DMS153 treated with DMSO at 0.1 percent for 48 hours (cell line): ENCODE results near the gene KRTAP4-7.
"Not testable (repeated sequence)": the region's sequence is repeated elsewhere in the genome, so short reads cannot be mapped to it uniquely, and the experiment has no call there.

Experiments
- DNase-seq: peaks from one replicate; lab custom pipeline; 2025; ENCODE audit not compliant: unreplicated experiment; lab: John Stamatoyannopoulos, UW

The KRTAP4-7 gene

DNA sequence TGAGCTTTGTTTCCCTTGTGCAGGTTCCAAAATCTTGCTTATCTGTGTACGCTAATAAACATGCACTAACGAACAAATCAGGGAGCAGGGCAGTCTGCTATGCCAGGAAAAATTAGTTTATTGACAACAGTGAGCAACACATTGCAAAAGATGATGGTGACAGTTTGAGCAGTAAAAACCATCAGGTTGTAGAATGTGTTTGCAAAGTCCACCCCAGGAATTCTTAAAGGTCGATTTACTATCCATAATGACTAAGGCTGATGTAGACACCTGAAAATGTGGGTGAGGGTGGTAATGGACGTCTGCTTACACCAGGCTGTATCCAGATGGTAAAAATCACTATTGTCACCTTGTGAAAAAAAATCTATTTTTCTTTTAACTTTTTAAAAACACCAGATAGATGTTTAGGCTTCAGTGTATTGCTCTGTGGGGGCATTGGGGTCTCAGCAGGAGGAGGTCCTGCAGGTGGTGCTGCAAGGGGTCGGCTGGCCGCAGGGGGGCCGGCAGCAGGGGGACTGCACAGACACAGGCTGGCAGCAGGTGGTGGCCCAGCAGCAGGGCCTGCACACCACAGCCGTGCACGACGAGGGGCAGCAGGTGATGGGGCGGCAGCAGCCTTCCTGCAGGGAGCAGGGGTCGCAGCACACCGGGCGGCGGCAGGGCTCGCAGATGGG, 18.8 kb upstream of the KRTAP4-7 start:
- DNase-seq = not testable (repeated sequence)

DNA sequence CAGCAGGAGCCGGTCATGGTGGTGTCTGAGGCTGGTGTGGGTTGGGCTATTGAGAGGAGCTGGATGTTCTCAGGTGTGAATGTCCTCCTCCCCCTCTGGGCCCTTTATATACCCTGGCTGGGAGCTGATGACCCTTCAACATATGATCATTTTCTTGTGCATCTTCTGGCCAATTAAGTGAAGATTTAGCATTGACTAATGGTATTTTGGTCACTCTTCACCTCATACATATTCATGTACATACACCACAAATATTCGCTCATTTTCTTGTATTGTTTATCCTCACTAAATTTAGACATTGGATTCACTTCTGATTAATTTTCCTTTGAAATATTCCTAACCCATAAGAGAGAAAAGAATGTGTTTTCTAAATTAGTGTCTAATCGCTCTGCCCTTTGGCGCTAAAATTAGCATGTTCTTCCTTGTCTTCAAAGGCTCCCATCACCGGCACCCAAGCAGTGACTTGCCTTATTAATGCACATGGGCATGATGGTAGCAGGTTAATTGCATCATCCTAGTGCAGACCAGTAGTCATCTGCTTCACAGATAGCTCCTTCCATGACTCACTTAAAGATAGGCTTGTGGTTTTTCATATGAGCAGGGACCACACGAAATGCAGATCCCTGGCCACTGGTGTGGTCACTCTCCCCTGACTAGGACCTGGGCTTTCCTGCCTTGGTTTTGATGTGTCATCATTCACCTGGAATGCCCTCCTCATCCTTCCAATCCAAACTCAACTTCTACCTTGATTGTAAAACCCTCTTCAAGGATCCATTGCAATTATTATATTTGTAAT, 17.9 kb upstream of the KRTAP4-7 start, which contains the start of gene KRTAP2-4:
Gene KRTAP2-4, minus strand, starts transcription at position 51 of the 796 bp plus-strand sequence. Its CDS starts 34 bp downstream, at position 17.
- no peak for DNase-seq

DNA sequence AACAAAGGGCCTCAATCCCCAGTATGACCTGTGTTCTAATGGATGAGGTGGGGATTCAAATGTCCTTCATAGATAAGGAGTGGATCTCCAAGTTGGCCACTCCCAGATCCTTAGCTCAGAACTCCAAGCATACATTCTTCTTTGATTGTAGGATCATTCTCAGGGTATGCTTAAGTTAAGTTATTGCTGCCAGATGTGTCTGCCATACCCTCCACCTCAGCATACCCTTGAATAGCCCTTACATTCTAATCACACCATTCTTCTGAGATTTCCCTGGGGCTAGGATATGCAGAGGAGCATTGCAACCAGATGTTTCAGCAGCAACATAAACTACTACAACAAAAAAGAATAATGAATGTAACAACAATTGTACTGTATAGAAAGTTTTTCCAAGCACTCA, 16.7 kb upstream of the KRTAP4-7 start:
- no peak for DNase-seq

DNA sequence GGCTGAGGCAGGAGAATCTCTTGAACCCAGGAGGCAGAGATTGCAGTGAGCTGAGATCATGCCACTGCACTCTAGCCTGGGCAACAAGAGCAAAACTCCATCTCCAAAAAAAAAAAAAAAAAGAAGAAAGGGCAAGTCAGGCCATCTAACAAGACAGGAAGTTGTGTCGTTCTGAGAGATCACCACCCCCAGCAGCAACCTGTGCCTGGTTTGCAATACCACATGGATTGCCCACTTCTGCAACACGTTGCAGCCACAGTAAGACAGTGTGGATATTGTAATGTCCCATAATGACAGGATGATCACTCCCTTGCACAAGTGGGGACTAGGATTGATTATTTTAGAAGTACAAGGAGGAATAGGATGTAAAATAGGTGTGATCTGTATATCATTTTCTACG, 14.9 kb upstream of the KRTAP4-7 start:
- DNase-seq = no peak

DNA sequence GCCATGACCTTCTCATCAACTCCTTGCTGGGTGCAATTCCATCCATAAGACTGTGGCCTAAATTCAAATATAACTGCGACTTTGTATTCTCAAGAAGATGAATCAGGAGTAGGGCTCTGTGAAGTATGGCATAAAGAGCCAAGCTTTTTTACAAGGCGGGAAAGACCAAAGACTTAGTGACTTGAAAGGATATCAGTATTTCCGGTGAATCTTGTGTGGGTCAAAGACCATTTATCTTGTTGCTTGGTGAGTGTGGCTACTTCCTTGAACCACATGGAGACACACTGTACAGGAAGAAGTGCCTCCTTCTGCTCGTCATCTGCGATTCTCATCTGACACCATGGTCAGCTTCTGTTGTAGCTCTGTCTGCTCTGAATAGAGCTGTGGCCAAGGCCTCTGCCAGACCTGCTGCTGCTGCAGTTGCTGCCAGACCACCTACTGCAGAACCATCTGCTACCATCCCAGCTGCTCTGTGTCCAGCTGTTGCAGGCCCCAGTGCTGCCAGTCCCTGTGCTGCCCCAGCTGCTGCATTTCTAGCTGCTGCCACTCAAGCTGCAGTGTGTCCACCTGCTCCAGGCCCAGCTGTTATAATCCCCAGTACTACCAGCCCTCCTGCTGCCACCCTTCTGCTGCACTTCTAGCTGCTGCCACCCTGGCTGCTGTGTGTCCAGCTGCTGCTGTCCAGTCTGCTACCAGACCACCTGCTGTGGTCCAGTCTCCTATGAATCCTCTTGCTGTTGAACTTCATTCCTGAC, 12.2 kb upstream of the KRTAP4-7 start:
- DNase-seq = no peak

DNA sequence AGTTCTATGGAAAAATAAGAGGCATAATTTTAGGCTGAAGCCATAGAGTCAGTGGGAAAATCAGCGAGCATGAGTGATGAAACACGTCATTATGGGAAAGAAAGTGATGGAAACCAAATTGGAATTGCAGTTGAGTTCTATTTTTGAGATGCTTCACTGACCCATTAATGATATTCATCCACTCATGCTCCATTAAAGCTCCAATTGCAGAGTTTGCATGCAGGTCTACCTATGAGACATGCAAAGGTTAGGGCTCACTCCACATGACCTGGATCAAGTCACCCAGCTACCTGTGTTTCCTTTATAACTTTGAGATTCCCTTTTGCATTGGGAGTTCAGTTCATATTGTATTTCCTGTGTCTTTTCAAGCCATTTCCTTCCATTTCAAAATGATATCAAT, 10.3 kb upstream of the KRTAP4-7 start:
- DNase-seq = no peak

DNA sequence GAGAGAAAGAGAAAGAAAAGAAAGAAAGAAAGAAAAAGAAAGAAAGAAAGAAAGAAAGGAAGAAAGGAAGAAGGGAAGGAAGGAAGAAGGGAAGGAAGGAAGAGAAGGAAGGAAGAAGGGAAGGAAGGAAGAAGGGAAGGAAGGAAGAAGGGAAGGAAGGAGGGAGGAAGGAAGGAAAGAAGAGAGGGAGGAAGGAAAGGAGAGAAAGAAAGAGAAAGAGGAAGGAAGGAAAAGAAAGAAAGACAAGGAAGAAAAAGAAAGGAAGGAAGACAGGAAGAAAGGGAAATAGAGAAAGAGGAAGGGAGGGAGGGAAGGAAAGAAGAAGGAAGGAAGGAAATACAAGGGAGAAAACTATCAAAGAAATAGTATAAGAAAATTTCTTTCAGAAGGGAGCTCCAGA, 7.2 kb upstream of the KRTAP4-7 start:
- no peak for DNase-seq

DNA sequence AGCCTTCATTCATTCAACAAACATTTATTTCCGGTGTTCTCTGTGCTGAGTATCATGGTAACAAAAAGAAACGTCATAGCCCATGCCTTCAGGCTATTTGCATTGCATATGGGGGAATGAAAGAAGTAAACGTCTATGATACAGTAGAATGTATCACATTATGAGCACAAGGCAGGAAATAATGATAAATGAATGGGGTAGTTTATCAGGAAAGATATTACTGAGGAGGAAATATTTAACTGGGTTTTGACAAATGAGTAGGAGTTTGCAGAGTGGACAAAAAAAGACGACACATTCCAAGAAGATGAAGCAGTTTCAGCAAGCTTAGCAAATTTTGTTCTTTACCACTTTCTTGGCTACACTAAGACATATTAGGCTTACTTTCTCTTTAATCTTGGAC, 1.3 kb upstream of the KRTAP4-7 start:
- no peak for DNase-seq

DNA sequence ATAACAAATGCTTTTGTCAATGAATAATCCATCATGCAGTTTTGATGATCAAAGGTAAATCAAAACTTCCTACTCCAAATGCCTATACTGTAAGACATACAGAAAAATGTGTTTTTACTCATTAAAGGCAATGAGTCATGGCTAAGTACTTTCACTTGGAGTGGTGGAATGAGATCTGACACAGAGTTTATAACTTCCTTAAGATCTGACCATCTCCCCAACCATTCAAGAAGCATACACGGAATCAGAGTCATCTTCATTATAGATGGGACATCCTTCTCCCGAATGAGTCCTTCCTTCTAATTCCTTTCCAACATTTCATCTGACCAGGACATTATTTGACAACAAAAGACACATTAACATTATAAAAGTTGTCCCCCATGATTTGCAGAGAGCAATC, 523 bp upstream of the KRTAP4-7 start:
- not testable (repeated sequence) for DNase-seq

DNA sequence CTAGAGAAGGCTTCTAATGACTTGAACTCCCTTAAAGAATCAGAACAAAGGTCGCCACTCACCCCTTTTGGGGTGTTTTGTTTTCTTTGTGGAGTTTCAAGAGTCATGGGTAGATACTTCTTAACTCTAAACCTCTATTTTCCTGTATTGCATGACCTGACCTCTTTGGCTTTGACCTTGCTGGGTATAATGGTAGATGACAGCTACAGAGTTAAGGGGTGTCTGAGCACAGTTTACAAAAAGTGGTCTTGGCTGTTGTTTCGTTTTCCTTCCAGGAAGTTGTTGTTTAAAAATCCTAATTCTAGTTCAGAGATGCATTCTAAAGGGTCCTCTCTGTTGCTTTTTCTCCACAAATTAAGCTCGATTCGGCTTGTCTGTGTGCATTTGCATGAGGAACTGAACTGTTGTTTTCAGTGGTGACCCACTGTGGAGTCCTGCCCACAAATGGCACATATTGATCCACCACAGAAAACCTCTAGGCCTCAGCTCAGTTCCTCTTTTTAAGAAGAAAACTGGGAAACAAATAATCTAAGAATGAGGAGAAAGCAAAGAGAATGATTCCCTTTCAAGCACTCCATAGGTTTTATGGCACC, 4.9 kb downstream of the KRTAP4-7 start:
- not testable (repeated sequence) for DNase-seq

DNA sequence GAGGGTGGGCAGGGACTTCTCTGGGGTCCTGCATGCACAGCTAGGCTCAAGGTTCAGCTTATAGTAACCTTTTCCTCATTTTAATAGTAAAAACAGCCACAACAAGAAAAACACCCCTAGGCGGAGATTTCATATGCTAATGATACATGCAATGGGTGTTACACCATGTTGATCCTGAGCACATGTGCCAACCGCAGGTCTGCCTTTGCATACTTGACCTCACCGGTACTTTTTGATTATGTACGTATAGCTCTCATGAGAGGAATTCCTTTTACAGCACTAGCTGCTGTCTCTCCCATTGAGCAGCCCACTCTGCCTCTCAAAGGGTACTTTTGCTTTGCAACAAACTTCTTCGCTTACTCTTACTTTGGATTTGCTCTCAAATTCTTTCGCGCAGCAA, 12.1 kb downstream of the KRTAP4-7 start:
- DNase-seq = no peak

DNA sequence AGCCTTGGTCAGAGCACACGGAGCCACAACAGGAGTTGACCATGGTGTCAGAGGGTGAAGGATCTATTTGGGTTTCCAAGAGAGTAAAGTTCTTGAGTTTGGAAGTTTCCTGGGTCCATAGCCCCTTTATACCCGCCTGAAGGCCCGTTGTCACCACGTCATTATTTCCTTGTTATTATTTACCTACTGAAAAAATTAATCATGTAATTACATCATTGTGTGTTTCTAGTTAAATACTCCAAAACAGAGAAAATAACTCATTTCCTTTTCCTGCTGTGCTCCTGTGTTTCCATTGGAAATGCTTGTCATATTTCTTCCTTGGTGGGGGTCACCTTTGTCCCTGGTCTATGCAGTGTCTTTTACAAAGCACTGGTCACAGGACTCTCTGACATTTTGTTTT, 14.1 kb downstream of the KRTAP4-7 start, which contains the start of gene KRTAP4-8:
Gene KRTAP4-8, minus strand, starts transcription at position 101 of the 400 bp plus-strand sequence. Its CDS starts 58 bp downstream, at position 43.
- no peak for DNase-seq

DNA sequence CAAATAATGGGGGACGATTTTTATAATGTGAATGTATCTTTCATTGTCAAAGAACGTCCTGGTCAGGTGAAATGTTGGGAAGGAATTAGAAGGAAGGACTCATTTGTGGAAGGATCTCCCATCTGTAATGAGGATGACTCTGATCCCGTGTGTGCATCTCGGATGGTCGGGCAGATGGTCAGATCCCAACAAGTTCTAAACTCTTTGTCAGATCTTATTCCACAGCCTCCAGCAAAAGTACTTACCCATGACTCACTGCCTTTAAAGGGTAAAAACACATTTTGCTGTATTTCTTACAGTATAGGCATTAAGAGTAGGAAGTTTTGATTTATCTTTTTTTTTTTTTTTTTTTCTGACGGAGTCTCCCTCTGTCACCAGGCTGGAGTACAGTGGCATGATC, 14.5 kb downstream of the KRTAP4-7 start:
- DNase-seq = no peak

DNA sequence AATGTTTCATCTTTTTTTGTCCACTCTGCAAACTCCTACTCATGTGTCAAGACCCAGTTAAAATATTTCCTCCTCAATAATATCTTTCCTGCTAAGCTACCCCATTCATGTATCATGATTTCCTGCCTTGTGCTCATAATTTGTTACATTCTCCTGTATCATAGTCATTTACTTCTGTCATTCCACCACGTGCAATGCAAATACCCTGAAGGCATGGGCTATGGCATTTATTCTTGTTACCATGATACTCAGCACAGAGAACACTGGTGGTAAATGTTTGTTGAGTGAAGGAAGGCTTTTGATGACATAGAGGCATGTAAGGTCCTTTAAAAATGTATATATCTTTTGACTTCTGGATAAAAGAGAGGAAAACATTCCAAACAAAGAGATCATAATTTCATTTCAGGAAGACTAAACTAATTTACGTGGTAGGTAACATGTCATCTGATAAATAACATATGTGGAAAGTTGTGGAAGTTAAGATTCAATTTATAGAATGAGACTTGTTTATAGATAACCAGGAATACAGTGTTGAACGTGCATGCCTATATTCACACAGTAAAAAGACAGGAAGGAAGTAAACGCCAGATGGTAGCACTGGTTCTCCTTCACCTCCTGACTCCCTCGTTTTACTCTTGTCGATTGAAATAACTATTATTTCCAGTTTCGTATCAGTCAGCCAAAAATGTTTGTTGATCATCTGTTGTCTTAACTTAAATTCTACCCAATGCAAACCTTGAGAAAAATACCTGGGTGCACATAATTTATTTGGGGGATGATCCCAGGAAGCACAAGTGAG, 15.9 kb downstream of the KRTAP4-7 start:
- DNase-seq = not testable (repeated sequence)

DNA sequence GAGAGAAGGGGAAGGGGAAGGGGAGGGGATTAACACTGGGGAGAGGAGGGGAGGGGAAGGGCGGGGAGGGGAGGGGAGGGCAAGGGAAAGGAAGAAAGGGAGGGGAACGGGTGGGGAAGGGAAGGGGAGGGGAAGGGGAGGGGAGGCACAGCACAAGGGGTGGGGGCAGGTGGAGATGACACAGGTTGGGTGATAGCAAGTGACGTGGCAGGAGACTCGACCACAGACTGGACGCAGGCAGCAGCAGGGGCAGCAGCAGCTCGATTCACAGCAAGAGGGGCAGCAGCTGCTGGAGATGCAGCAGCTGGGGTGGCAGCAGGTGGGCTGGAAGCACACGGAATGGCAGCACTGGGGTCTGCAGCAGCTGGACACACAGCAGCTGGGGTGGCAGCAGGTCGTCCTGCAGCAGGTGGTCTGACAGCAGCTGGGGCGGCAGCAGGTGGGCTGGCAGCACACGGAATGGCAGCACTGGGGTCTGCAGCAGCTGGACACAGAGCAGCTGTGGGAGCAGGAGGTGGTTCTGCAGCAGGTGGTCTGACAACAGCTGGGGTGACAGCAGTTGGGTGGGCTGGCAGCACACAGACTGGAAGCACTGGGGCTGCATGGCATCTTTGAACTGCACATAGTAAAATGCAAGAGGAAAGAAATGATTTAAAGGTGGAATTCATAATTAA, 17.8 kb downstream of the KRTAP4-7 start, which contains the start of gene KRTAP4-16:
Gene KRTAP4-16, minus strand, starts transcription at position 624 of the 674 bp plus-strand sequence. Its CDS starts 0 bp downstream, at position 624.
- no peak for DNase-seq

DNA sequence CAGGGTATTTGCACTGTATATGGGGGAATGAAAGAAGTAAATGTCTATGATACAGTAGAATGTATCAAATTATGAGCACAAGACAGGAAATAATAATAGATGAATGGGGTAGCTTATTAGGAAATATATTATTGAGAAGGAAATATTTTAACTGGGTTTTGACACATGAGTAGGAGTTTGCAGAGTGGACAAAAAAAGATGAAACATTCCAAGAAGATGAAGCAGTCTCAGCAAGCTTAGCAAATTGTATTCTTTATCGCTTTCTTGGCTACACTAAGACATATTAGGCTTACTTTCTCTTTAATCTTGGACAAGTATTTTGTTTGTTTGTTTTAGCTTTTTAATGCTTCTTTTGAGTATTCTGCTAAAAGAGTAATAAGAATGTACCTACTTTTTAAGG, 19.9 kb downstream of the KRTAP4-7 start:
- DNase-seq = no peak

DNA sequence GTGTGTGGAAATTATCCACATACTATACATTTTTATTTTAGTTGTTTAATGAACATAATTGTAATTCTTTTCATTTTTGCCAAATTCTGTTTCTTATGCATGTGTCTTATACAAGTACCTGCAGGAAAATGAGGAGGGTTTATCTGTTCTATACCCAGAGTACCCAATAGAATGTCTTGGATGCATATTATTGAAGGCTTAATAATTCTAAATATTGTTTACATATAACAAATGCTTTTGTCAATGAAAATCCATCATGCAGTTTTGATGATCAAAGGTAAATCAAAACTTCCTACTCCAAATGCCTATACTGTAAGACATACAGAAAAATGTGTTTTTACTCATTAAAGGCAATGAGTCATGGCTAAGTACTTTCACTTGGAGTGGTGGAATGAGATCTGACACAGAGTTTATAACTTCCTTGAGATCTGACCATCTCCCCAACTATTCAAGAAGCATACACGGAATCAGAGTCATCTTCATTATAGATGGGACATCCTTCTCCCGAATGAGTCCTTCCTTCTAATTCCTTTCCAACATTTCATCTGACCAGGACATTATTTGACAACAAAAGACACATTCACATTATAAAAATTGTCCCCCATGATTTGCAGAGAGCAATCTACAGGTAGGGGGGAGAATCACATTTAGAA, 20.6 kb downstream of the KRTAP4-7 start:
- not testable (repeated sequence) for DNase-seq

DNA sequence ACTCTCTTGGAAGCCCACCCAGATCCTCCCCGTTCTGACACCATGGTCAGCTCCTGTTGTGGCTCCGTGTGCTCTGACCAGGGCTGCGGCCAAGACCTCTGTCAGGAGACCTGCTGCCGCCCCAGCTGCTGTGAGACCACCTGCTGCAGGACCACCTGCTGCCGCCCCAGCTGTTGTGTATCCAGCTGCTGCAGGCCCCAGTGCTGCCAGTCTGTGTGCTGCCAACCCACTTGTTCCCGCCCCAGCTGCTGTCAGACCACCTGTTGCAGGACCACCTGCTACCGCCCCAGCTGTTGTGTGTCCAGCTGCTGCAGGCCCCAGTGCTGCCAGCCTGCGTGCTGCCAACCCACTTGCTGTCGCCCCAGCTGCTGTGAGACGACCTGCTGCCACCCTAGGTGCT, 21.4 kb downstream of the KRTAP4-7 start, which contains the start of gene KRTAP4-9:
Gene KRTAP4-9, plus strand, starts transcription at position 43 of the 400 bp plus-strand sequence. Its CDS starts 0 bp downstream, at position 43.
- not testable (repeated sequence) for DNase-seq

DNA sequence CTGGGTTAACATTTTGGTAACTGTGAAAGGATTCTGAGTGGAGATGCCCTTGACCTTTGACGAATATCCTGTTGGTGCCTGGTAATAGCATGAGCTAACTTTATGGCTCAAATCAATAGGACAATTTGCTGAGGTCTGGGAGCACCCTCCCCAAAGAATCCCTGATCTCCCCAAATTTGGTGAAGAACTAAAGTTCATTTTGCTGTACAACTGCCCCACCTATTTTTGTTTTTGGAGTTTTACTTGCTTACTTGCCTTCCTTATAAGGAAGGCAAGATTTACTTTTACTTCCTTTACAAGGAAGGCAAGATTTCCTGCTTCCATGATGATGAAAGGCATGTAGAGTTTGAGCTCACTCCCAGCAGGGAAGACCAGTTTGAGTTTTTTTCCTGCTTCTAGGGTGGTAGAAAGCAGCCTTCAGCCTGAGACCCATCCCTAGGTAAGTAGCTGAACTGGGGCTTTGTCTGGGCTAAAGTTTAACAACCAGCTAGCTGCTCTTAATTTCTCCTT, 24.0 kb downstream of the KRTAP4-7 start:
- no peak for DNase-seq
